Stromal cell of bone marrow (primary cell): ENCODE results near the gene MAMSTR.
"Not testable (repeated sequence)": the region's sequence is repeated elsewhere in the genome, so short reads cannot be mapped to it uniquely, and the experiment has no call there.

Source experiments
- DNase-seq: peaks from one replicate; pipeline ENCODE4 v3.0.0-alpha.2; 2012; ENCODE audit warnings: low read depth

MAMSTR gene

GRCh38 chr19:48718711-48719231 is 754 bp downstream of the MAMSTR start:
- DNase-seq = no peak

GRCh38 chr19:48718106-48718505 is 1.4 kb downstream of the MAMSTR start:
- not testable (repeated sequence) for DNase-seq

GRCh38 chr19:48716562-48717291 is 2.8 kb downstream of the MAMSTR start:
- DNase-seq = peak; percentile 32

GRCh38 chr19:48715681-48716171 is 3.8 kb downstream of the MAMSTR start:
- no peak for DNase-seq

- DNase-seq = no peak
These were observed 4.5 kb downstream of the MAMSTR start for GRCh38 chr19:48714759-48715675.

- DNase-seq = peak; percentile 99
These were observed 5.4 kb downstream of the MAMSTR start for GRCh38 chr19:48713864-48714755.

GRCh38 chr19:48713041-48713863 is 6.3 kb downstream of the MAMSTR start:
- no peak for DNase-seq

- no peak for DNase-seq
These were observed 8.3 kb downstream of the MAMSTR start for GRCh38 chr19:48711106-48711662.

- DNase-seq = no peak
These were observed 11.1 kb downstream of the MAMSTR start for GRCh38 chr19:48708471-48708870.

- no peak for DNase-seq
These were observed 14.1 kb downstream of the MAMSTR start for GRCh38 chr19:48705431-48705830.

GRCh38 chr19:48703316-48703715 is 16.2 kb downstream of the MAMSTR start:
- no peak for DNase-seq

- DNase-seq = no peak
These were observed 16.8 kb downstream of the MAMSTR start for GRCh38 chr19:48702701-48703100.

GRCh38 chr19:48698046-48698445 is 21.5 kb downstream of the MAMSTR start:
- peak; percentile 51 for DNase-seq

GRCh38 chr19:48696353-48697010 is 23.0 kb downstream of the MAMSTR start:
- DNase-seq = no peak

GRCh38 chr19:48695743-48696352 is 23.7 kb downstream of the MAMSTR start, which contains the start of gene FUT2:
TSS of gene FUT2 (plus strand) at chr19:48695971. CDS start at chr19:48702957, 6,986 bp downstream.
- DNase-seq = no peak

GRCh38 chr19:48693629-48694028 is 25.9 kb downstream of the MAMSTR start:
- not testable (repeated sequence) for DNase-seq

GRCh38 chr19:48689449-48689848 is 30.1 kb downstream of the MAMSTR start:
- no peak for DNase-seq

- DNase-seq = no peak
These were observed 31.7 kb downstream of the MAMSTR start for GRCh38 chr19:48687776-48688175.

- not testable (repeated sequence) for DNase-seq
These were observed 32.9 kb downstream of the MAMSTR start for GRCh38 chr19:48686637-48687036.
